Stomach (tissue), 9 donors: ENCODE data around the gene MYL11. TPM values are rescaled to one million over a fixed set of nuclear protein-coding genes. Genes with fewer than 3 reads are reported as not detected.

Source experiments
- DNase-seq, 2 donors: peaks; one replicate each; pipeline versions ENCODE4 v3.0.0 to v3.0.0-alpha.2; 2013 to 2019
- H3K27ac ChIP-seq, 5 donors: fragments of 200-600 bp in 4 of 5; sonication (generic) in 4 of 5; one replicate each; pipeline ENCODE4 v1.5.1; 2013 to 2019; ENCODE audit warnings: mild to moderate bottlenecking in 1 of 5, moderate library complexity in 1 of 5
- H3K27me3 ChIP-seq, 3 donors: fragments of 200-600 bp; sonication (generic); one replicate each; pipeline ENCODE4 v1.5.1; 2017 to 2019; ENCODE audit warnings: mixed run types in 1 of 3
- H3K36me3 ChIP-seq, 4 donors: fragments of 200-600 bp; sonication (generic); 1 replicate in 3 of 4; 2 replicates in 1 of 4; pipeline ENCODE4 v1.5.1; 2016 to 2019
- H3K4me1 ChIP-seq, 4 donors: fragments of 200-600 bp; sonication (generic); one replicate each; pipeline ENCODE4 v1.5.1; 2016 to 2019
- H3K4me3 ChIP-seq, 4 donors: fragments of 200-600 bp; sonication (generic) in 3 of 4; one replicate each; pipeline ENCODE4 v1.5.1; 2016 to 2019; ENCODE audit warnings: mild to moderate bottlenecking in 1 of 4
- H3K9me3 ChIP-seq, 4 donors: fragments of 200-600 bp; sonication (generic); one replicate each; pipeline ENCODE4 v1.5.1; 2016 to 2019
- EP300 ChIP-seq: sonication (generic); formaldehyde crosslinking; IDR thresholded peaks from one replicate; pipeline ENCODE4 v1.6.1; 2017; ENCODE audit warnings: antibody characterized with exemption
- POLR2A ChIP-seq, 4 donors: fragments of 450-650 bp; IDR thresholded peaks; one replicate each; pipeline ENCODE4 v1.6.1; 2016; ENCODE audit warnings: antibody characterized with exemption in 4 of 4, control low read depth in 2 of 4, mild to moderate bottlenecking in 1 of 4, moderate library complexity in 1 of 4
- POLR2AphosphoS5 ChIP-seq, 3 donors: sonication (generic); formaldehyde crosslinking; IDR thresholded peaks; one replicate each; pipeline ENCODE4 v1.6.1; 2016; ENCODE audit warnings: antibody characterized with exemption in 3 of 3
- WGBS, 5 donors: extraction: QIAGEN DNeasy Blood & Tissue Kit in 3 of 5; methylation state at CpG; one replicate each; pipeline versions ENCODE4 v1.1.5 to v1.1.7; 2013 to 2018; 5-methylcytosine and 5-hydroxymethylcytosine counted together
- intact Hi-C: fragments of 100-400 bp; cut with DNase I; formaldehyde crosslinking; loops from one replicate; pipeline ENCODE4 v1.15.1; 2023; ENCODE audit warnings: low total_unique reads
- polyA plus RNA-seq, 3 donors: library from polyadenylated mRNA; stranded (reverse); fragments of 200-250 nt; gene quantifications; one replicate each; pipeline ENCODE4 v1.2.3, GENCODE V29; 2013
- total RNA-seq, 5 donors: library from RNA; depleted of rRNA; stranded (reverse); fragments of >200 nt; gene quantifications; one replicate each; pipeline versions ENCODE4 v1.1.0 to v1.2.3, GENCODE V29; 2014 to 2016
- TF ChIP-seq, protein P1 (sequence below), 7 experiments: fragments of 450-650 bp in 4 of 7; fragments of 200-600 bp in 3 of 7; sonication (generic) in 3 of 7; IDR thresholded peaks; one replicate each; pipeline ENCODE4 v1.5.1; 2016 to 2019; ENCODE audit warnings: antibody characterized with exemption in 7 of 7, control low read depth in 2 of 7, mild to moderate bottlenecking in 1 of 7
- donor health status: healthy with polysubstance abuse.
- donor health status: Bipolar disorder and iron deficiency.
- donor health status: healthy.

MYL11 gene
- total and polyA plus RNA-seq, 8 donors: 1.6 to 4.7 TPM; not detected in 6

DNA sequence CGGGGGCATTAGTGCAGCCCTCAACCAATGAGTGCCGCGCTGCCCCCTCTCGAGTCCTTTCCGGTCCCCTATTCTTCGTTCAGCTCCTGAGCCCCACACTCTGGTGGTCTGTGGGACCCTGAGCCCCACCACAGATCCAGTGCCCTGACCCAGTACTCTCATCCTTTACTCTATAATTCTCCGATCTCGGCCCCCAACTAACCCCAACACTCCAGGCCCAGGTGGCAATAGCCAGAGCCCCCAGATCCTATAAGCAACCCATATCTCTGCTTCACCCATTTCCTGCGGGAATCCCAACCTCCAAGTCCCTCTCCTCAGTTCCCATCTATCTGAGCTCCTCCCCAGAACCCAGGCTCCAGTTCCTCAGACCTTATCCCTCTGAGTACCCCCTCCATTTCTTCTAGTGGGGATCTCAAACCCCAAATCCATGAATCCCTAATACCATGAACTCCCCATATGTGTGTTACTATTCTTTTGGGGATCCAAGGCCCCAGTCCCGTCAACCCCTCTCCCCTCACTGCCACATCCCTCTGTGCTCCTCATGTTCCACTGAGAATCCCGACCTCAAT, 3.3 kb upstream of the MYL11 start:
- 21 to 44% (median 24%) methylated on average over 7 to 11 of the region's 11 CpGs for WGBS, 5 donors
- peaks cover 29 to 42% (median 35%) of the 10 kb centered on the region in 4 donors for H3K4me1 ChIP-seq
- H3K27me3 ChIP-seq: no peaks in the 10 kb centered on the region
- intact Hi-C loops: no loop called here
- DNase-seq: no peak
- H3K9me3 ChIP-seq: no peaks in the 10 kb centered on the region
- TF ChIP-seq EP300: no peak
- no peak for TF ChIP-seq POLR2A (IDR thresholded peaks at IDR 0.05)
- TF ChIP-seq POLR2AphosphoS5 (IDR thresholded peaks at IDR 0.05): no peak
- TF ChIP-seq, protein P1, sequence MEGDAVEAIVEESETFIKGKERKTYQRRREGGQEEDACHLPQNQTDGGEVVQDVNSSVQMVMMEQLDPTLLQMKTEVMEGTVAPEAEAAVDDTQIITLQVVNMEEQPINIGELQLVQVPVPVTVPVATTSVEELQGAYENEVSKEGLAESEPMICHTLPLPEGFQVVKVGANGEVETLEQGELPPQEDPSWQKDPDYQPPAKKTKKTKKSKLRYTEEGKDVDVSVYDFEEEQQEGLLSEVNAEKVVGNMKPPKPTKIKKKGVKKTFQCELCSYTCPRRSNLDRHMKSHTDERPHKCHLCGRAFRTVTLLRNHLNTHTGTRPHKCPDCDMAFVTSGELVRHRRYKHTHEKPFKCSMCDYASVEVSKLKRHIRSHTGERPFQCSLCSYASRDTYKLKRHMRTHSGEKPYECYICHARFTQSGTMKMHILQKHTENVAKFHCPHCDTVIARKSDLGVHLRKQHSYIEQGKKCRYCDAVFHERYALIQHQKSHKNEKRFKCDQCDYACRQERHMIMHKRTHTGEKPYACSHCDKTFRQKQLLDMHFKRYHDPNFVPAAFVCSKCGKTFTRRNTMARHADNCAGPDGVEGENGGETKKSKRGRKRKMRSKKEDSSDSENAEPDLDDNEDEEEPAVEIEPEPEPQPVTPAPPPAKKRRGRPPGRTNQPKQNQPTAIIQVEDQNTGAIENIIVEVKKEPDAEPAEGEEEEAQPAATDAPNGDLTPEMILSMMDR (IDR thresholded peaks at IDR 0.05): no peak
- H3K4me3 ChIP-seq: peak overlapping the region; percentile 44 to 50 (median 46)
- H3K27ac ChIP-seq: peak overlapping the region; percentile 82 to 93 (median 90)
- H3K36me3 ChIP-seq: peaks cover 0 to 6% (median 4%) of the 10 kb centered on the region in 4 donors

DNA sequence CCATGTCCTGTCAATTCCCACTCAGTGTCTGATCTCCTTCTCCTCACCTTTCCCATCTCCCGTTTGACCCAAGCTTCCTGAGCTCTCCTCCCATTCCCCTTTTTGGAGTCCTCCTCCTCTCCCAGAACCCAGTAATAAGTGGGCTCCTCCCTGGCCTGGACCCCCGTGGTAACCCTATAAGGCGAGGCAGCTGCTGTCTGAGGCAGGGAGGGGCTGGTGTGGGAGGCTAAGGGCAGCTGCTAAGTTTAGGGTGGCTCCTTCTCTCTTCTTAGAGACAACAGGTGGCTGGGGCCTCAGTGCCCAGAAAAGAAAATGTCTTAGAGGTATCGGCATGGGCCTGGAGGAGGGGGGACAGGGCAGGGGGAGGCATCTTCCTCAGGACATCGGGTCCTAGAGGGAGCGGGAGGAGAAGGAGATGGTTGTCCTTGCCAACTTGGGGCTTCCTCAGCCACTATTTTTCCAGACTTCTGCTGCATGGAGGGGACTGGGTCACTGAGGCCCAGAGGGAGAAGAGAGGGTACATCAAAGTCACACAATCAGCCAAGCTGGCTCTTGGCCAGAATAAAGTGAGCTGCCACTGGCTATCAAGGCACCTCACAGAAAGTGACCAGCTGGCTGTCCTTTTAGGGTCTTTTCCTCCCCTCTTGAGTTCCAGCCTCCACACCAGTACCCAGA, 2.4 kb upstream of the MYL11 start:
- no peaks in the 10 kb centered on the region for H3K36me3 ChIP-seq
- intact Hi-C loops: no loop called here
- peaks cover 28 to 37% (median 34%) of the 10 kb centered on the region in 4 donors for H3K4me1 ChIP-seq
- peak overlapping the region in 4 of 5 donors; percentile 82 to 93 (median 90) for H3K27ac ChIP-seq
- no peaks in the 10 kb centered on the region for H3K9me3 ChIP-seq
- no peaks in the 10 kb centered on the region for H3K27me3 ChIP-seq
- TF ChIP-seq POLR2AphosphoS5 (IDR thresholded peaks at IDR 0.05) (no peak), POLR2A (IDR thresholded peaks at IDR 0.05) (no peak), EP300 (no peak)
- TF ChIP-seq, protein P1 (IDR thresholded peaks at IDR 0.05): no peak
- DNase-seq: no peak
- 69 to 79% (median 74%) methylated on average over 6 of the region's 6 CpGs for WGBS, 5 donors
- H3K4me3 ChIP-seq: no peak overlapping the region

DNA sequence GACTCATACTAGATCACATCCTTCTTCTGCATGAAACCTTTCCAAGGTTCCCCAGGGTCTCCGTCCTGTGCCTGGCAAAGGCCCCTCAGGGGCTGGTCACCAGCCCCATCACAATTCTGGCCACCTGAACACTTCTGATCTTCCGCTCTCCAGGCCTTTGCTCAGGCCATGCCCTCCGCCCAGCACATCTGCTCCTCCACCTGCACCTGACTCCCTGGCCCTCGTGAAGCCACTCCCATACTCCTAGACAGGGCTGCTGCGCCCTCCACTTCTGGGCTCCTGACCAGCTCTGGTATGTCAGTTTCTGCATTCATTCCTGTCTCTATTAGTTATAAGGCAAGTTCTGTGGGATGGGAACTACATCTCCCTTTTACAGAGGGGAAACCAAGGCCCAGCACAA, 1.9 kb upstream of the MYL11 start:
- no peak for DNase-seq
- 81 to 89% (median 82%) methylated on average over 5 of the region's 5 CpGs for WGBS, 5 donors
- intact Hi-C loops: no loop called here
- Histone ChIP-seq H3K36me3 (no peaks in the 10 kb centered on the region), H3K4me3 (no peak overlapping the region), H3K27me3 (no peaks in the 10 kb centered on the region), H3K27ac (peak overlapping the region in 1 of 5 donors; percentile 93), H3K4me1 (peaks cover 28 to 36% (median 34%) of the 10 kb centered on the region in 4 donors), H3K9me3 (no peaks in the 10 kb centered on the region)
- TF ChIP-seq POLR2A (IDR thresholded peaks at IDR 0.05) (no peak), POLR2AphosphoS5 (IDR thresholded peaks at IDR 0.05) (no peak), EP300 (no peak)
- TF ChIP-seq, protein P1 (IDR thresholded peaks at IDR 0.05): no peak

DNA sequence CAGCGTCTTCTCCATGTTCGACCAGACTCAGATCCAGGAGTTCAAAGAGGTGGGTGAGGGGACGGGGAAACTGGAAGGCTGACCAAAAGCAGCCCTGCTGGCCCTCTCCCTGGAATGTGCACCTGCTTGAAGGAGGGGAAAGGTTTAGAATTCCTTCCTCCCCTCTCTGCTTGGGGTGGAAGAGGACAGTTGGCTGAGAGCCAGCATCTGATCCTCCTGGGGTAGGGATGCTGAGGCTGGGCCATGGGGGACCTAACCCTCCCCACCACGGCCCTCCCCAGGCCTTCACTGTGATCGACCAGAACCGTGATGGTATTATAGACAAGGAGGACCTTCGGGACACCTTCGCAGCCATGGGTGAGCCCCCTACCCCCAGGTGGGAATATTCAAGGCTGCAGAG, 1.3 kb downstream of the MYL11 start:
- H3K27ac ChIP-seq: peak overlapping the region in 2 of 5 donors; percentile 98 to 100
- peaks cover 24 to 36% (median 30%) of the 10 kb centered on the region in 4 donors for H3K4me1 ChIP-seq
- intact Hi-C loops: no loop called here
- no peak overlapping the region for H3K4me3 ChIP-seq
- H3K27me3 ChIP-seq: no peaks in the 10 kb centered on the region
- no peaks in the 10 kb centered on the region for H3K9me3 ChIP-seq
- no peaks in the 10 kb centered on the region for H3K36me3 ChIP-seq
- no peak for DNase-seq
- 88 to 95% (median 91%) methylated on average over 8 of the region's 8 CpGs for whole genome bisulfite sequencing, 5 donors
- TF ChIP-seq EP300 (no peak), POLR2AphosphoS5 (IDR thresholded peaks at IDR 0.05) (no peak), POLR2A (IDR thresholded peaks at IDR 0.05) (no peak)
- TF ChIP-seq, protein P1 (IDR thresholded peaks at IDR 0.05): no peak
